Testis (tissue), 3 donors: ENCODE data around the gene MLXIP. TPM values are rescaled to one million over a fixed set of nuclear protein-coding genes. Genes with fewer than 3 reads are reported as not detected.

Source experiments
- DNase-seq: peaks from one replicate; pipeline ENCODE4 v3.0.0-alpha.2; 2019
- H3K27ac ChIP-seq, 2 donors: fragments of 200-600 bp; sonication (generic); one replicate each; pipeline ENCODE4 v1.5.1; 2019
- H3K27me3 ChIP-seq: fragments of 200-600 bp; sonication (generic); one replicate; pipeline ENCODE4 v1.5.1; 2019
- H3K36me3 ChIP-seq: fragments of 200-600 bp; sonication (generic); one replicate; pipeline ENCODE4 v1.5.1; 2017; ENCODE audit warnings: low read depth; ENCODE audit errors: missing control alignments
- H3K4me1 ChIP-seq: fragments of 200-600 bp; sonication (generic); one replicate; pipeline ENCODE4 v1.5.1; 2019
- H3K4me3 ChIP-seq, 2 donors: fragments of 200-600 bp; sonication (generic); one replicate each; pipeline ENCODE4 v1.5.1; 2017 to 2019
- H3K9me3 ChIP-seq: fragments of 200-600 bp; sonication (generic); one replicate; pipeline ENCODE4 v1.5.1; 2017
- POLR2A ChIP-seq: fragments of 450-650 bp; IDR thresholded peaks from one replicate; pipeline ENCODE4 v1.6.1; 2017; ENCODE audit warnings: antibody characterized with exemption, mild to moderate bottlenecking, moderate library complexity
- WGBS, 2 donors: methylation state at CpG; one replicate each; pipeline ENCODE4 v1.1.5; 2018; 5-methylcytosine and 5-hydroxymethylcytosine counted together
- intact Hi-C: fragments of 100-400 bp; cut with DNase I; formaldehyde crosslinking; loops from one replicate; pipeline ENCODE4 v1.15.1; 2023; ENCODE audit warnings: low total_unique reads
- polyA plus RNA-seq: library from polyadenylated mRNA; stranded (reverse); fragments of 350-450 nt; fragmentation: Illumina TruSeq; extraction: RNeasy Lipid Tissue Mini Kit (QIAGEN cat#74804); gene quantifications from one replicate; pipeline ENCODE4 v1.2.3, GENCODE V29; 2014; ENCODE audit warnings: low read depth, low replicate concordance; ENCODE audit not compliant: insufficient read depth
- total RNA-seq, 2 donors: library from RNA; depleted of rRNA; stranded (reverse); fragments of >200 nt; gene quantifications; one replicate each; pipeline ENCODE4 v1.2.3, GENCODE V29; 2016
- TF ChIP-seq, protein P1 (sequence below), 3 experiments: fragments of 450-650 bp in 2 of 3; fragments of 200-600 bp in 1 of 3; sonication (generic) in 1 of 3; IDR thresholded peaks; one replicate each; pipeline ENCODE4 v1.5.1; 2016 to 2019; ENCODE audit warnings: antibody characterized with exemption in 3 of 3, mild to moderate bottlenecking in 2 of 3, moderate library complexity in 1 of 3

MLXIP gene
- total and polyA plus RNA-seq, 3 donors from 2014 or later = 39.9 to 67.9 (median 61.2) TPM

DNA sequence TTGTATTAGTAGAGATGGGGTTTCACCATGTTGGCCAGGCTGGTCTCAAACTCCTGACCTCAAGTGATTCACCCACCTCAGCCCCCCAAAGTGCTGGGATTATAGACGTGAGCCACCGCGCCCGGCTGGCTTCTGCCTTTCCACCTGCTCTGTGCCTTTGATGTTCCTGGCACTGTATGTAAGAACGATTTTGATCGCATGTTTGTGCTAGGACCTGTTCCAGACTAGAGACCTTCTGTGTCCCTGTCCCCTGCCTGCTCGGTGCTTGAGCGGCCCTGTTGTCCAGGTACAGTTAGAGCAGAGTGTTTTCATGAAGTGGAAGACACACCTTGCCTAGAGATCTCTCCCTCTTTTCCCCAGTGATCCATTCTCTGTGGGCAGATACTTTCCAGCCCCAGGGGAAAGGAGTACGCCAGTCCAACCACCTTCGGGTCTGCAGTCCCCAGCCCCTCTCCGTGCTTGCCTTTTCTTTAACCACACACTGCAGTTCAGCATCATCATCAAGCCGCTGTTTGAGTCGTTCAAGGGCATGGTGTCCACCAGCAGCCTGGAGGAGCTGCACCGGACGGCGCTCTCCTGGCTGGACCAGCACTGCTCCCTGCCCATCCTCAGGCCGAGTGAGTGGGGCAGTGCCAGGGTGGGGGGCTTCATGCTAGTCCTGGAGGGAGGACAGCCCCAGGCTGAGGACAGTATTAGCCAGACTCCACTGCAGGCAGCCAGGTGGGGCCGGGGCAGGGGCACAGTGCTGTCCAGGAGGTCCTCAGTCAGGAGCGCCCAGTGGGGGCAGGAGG is 62.1 kb downstream of the MLXIP start:
- intact Hi-C loops = no loop called here
- Histone ChIP-seq H3K9me3 (no peaks in the 10 kb centered on the region), H3K27ac (no peak overlapping the region), H3K27me3 (no peaks in the 10 kb centered on the region), H3K4me3 (no peak overlapping the region), H3K4me1 (no peaks in the 10 kb centered on the region), H3K36me3 (peaks cover 3% of the 10 kb centered on the region)
- TF ChIP-seq, protein P1, sequence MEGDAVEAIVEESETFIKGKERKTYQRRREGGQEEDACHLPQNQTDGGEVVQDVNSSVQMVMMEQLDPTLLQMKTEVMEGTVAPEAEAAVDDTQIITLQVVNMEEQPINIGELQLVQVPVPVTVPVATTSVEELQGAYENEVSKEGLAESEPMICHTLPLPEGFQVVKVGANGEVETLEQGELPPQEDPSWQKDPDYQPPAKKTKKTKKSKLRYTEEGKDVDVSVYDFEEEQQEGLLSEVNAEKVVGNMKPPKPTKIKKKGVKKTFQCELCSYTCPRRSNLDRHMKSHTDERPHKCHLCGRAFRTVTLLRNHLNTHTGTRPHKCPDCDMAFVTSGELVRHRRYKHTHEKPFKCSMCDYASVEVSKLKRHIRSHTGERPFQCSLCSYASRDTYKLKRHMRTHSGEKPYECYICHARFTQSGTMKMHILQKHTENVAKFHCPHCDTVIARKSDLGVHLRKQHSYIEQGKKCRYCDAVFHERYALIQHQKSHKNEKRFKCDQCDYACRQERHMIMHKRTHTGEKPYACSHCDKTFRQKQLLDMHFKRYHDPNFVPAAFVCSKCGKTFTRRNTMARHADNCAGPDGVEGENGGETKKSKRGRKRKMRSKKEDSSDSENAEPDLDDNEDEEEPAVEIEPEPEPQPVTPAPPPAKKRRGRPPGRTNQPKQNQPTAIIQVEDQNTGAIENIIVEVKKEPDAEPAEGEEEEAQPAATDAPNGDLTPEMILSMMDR (IDR thresholded peaks at IDR 0.05) = no peak
- TF ChIP-seq POLR2A = no peak
- DNase-seq = no peak
- WGBS, 2 donors = 95 to 96% methylated on average over 17 to 19 of the region's 19 CpGs

DNA sequence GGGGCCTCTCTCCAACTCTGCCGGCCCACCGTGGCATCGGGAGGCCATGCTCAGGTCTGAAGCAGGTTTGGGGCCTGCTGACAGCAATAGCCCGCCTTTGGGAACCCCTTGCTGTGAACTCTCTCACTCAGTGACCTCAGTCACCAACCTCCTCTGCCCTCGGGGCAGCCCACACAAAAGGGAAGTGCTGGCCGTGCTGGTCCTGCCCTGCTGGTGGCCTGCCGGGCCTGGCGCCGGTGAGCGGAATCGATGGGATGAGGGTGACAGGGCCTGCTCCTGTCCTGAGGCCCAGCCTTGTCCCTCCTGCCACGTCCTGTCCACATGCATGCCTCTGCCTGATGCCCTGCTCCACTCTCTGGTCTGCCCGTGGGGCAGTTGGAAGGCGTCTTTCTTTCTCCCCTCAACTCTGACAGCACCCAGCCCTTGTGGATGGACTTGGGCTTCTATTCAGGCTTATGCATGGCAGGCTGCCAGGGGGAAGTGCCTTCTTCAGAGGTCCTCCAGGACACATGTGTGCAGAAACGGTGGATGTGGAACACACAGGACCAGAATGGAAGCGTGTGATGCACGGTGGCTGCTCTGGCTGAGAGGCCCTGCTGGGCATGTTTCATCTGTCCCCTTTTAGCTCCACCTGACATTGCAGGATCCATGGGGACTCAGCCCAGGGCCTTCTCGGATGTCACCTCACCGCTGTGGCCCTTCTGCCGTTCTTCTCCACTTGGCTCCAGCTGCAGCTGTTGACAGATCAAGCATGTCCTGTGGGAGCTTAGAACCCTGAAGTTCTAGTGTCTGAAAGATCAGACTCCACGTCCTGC is 63.6 kb downstream of the MLXIP start:
- 84 to 90% methylated on average over 19 to 21 of the region's 21 CpGs for WGBS, 2 donors
- Histone ChIP-seq H3K4me3 (no peak overlapping the region), H3K9me3 (no peaks in the 10 kb centered on the region), H3K27me3 (no peaks in the 10 kb centered on the region), H3K27ac (no peak overlapping the region), H3K4me1 (no peaks in the 10 kb centered on the region), H3K36me3 (peaks cover 3% of the 10 kb centered on the region)
- intact Hi-C loops = no loop called here
- no peak for DNase-seq
- TF ChIP-seq POLR2A = no peak
- TF ChIP-seq, protein P1 (IDR thresholded peaks at IDR 0.05) = no peak

DNA sequence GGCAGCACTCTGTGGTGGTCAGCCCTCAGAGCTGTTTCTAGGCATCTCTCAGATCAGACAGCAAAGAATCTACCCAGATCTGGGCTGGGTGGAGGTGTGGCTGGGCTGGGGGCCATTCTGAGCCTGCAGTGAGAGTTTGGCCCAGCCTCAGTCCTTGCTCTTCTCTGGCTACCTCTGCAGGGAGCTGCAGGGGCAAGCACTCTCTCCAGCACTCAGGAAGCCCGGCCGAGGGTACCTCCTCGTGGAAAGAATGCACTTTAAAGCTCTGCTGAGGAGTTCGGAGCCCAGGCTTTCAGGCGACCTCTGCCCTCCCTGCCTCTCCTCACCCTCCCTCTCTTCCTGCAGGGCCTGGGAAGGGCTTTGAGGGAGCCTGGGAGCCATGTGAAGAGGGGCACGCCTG is 64.3 kb downstream of the MLXIP start:
- no peak for TF ChIP-seq POLR2A
- TF ChIP-seq, protein P1 (IDR thresholded peaks at IDR 0.05) = no peak
- Histone ChIP-seq H3K4me1 (no peaks in the 10 kb centered on the region), H3K9me3 (no peaks in the 10 kb centered on the region), H3K4me3 (no peak overlapping the region), H3K27me3 (no peaks in the 10 kb centered on the region), H3K36me3 (peaks cover 3% of the 10 kb centered on the region), H3K27ac (no peak overlapping the region)
- intact Hi-C loops = no loop called here
- no peak for DNase-seq
- WGBS, 2 donors = 50 to 73% methylated on average over 3 to 6 of the region's 6 CpGs

DNA sequence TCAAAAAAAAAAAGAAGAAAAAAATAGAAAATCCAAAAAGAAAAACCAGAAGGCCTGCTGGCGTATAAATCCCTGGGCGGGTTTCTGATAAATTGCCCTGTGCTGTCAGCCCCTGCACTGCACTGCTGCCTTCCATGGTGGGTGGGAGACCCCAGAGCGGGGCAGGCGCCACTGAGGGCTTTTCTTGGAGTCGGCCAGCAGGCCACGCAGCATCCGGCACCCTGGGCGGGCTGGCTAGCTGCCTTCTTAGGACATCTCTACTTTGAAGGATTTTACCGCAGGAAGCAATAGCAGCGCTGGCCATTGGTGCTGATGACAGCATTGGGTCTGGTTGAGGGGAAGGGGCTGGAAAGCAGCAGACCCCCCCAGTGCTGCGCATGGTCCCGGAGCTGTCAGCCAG is 66.3 kb downstream of the MLXIP start:
- H3K36me3 ChIP-seq = peaks cover 3% of the 10 kb centered on the region
- H3K27ac ChIP-seq = no peak overlapping the region
- H3K27me3 ChIP-seq = no peaks in the 10 kb centered on the region
- WGBS, 2 donors = 93 to 95% methylated on average over 11 to 12 of the region's 12 CpGs
- H3K9me3 ChIP-seq = no peaks in the 10 kb centered on the region
- no peaks in the 10 kb centered on the region for H3K4me1 ChIP-seq
- TF ChIP-seq, protein P1 (IDR thresholded peaks at IDR 0.05) = no peak
- TF ChIP-seq POLR2A = no peak
- intact Hi-C loops = no loop called here
- H3K4me3 ChIP-seq = no peak overlapping the region
- DNase-seq = no peak
